Frontal cortex (tissue), 4 donors: ENCODE data around the gene FARP1. TPM values are rescaled to one million over a fixed set of nuclear protein-coding genes. Genes with fewer than 3 reads are reported as not detected.

Experiments used
- DNase-seq, 2 donors: peaks; one replicate each; pipeline ENCODE4 v3.0.0; 2012; ENCODE audit warnings: low spot score in 2 of 2
- FAIRE-seq: peaks from 2 replicates; lab custom pipeline; 2012; peaks lifted over from hg19 to GRCh38; lab: Jason Lieb, UNC
- total RNA-seq: library from RNA; depleted of rRNA; stranded (reverse); fragments of >200 nt; gene quantifications from one replicate; pipeline ENCODE4 v1.2.3, GENCODE V29; 2014
- donor health status: control.
- donor health status: control.
- donor health status: control.

The FARP1 gene, protein sequence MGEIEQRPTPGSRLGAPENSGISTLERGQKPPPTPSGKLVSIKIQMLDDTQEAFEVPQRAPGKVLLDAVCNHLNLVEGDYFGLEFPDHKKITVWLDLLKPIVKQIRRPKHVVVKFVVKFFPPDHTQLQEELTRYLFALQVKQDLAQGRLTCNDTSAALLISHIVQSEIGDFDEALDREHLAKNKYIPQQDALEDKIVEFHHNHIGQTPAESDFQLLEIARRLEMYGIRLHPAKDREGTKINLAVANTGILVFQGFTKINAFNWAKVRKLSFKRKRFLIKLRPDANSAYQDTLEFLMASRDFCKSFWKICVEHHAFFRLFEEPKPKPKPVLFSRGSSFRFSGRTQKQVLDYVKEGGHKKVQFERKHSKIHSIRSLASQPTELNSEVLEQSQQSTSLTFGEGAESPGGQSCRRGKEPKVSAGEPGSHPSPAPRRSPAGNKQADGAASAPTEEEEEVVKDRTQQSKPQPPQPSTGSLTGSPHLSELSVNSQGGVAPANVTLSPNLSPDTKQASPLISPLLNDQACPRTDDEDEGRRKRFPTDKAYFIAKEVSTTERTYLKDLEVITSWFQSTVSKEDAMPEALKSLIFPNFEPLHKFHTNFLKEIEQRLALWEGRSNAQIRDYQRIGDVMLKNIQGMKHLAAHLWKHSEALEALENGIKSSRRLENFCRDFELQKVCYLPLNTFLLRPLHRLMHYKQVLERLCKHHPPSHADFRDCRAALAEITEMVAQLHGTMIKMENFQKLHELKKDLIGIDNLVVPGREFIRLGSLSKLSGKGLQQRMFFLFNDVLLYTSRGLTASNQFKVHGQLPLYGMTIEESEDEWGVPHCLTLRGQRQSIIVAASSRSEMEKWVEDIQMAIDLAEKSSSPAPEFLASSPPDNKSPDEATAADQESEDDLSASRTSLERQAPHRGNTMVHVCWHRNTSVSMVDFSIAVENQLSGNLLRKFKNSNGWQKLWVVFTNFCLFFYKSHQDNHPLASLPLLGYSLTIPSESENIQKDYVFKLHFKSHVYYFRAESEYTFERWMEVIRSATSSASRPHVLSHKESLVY
- 92.5 TPM for total RNA-seq

DNA sequence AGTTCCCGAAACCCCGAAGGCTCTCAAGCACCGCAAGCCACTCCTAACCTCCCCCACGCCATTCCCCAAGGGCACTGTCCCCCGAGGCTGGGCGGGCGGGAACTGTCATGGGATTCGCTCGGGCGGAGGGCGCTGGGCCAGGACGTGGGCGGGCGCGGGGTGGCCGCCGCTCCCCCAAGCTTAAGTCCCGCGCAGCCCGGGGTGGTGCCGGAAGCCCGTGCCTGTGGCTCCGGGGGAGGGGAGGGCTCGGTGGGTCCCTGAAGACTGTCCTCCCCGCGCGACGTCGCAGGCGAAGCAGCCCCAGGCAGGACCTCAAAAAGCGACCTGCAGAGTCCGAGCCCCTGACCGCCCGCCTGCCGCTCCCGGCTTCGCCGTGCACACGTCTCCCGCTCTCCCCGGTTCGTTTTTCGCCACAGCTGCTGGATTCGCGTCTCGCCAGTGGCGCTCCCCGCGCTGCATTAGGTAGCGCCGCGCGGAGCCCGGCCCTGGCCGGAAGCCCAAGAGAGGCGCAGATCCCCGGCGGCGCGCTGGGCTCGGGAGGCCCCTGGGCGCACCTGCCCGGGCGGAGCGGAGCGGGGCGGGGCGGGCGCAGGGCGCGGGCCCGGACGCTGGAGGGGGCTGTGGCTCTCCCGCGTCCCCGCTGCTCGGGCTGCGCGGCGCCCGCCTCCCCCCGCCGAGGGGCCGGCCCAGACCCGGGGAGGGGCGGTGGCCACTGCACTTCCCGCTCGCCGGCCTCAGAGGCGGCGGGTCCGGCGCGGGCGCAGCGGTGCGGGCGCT is at the start of gene FARP1:
Gene FARP1 (plus strand): TSS at position 715 of the 777 bp plus-strand sequence. CDS start 70,149 bp downstream, outside the sequence.
- no peak for FAIRE-seq
- peak; percentile 80 to 82 for DNase-seq

DNA sequence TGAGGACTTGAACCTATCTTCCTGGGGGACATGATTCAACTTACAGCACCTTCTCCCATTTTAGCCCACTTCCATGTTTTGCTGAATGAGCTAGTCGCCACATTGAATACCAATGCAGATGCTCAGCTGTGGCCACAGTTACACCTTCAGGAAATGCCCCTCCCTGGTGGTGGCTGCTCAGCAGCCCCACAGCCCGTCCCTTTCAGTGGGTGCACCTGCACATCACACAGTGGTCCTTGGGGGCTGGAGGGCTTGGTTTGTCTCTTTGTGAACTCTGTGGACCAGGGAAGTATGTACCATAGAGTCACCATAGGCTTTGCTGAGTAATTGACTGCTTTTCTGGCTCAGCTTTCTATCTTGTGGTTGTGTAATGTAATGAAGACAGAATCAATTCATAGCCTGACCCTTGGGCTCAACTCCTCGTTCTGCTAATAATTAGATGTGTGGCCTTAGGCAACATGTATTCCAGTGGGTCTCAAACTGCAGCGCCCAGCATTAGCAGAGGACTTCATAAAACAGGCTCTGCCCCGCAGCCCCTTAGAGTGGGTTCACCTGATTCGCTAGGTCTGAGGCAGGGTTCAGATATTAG is 48.1 kb upstream of the FARP1 start:
- no peak for FAIRE-seq

DNA sequence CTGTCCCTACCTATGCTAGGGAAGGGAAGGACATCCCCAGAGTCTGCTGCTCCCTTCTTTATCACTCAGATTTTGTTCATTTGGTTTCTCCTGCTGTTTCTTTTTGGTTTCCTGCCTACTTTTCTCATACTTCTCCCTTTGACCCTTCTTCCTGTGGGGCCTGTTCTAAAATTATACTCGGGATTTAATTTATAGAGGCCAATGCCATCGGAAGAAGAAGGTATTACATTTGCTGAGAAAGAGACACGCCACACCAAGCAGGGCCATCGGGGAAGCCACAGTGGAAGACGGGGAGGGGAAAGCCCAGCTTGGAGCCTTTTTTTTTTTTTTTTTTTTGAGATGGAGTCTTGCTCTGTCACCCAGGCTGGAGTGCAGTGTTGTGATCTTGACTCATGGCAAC is 46.8 kb upstream of the FARP1 start:
- FAIRE-seq (no peak), DNase-seq (no peak)

More for the DNA sequence above, 48.1 kb upstream of the FARP1 start:
- DNase-seq = no peak

DNA sequence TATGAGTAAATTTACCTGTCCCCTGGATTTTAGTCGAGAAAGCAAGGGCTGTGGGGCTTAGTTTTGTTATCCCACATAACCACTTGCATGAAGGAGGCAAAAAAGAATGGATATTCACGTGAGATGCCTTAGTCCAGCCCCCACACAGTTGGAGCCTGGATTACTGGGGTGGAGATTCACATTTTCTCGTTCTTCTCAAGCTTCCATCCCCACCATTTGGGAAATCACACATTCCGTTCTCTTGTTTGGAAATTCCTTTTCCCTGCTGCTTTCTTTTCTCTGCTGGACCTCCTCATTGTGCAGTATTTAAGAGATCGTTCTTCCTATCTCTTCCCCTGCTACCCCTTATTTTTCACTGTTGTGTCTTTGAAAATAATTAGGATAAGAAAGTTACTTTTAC is 45.1 kb upstream of the FARP1 start:
- no peak for FAIRE-seq

DNA sequence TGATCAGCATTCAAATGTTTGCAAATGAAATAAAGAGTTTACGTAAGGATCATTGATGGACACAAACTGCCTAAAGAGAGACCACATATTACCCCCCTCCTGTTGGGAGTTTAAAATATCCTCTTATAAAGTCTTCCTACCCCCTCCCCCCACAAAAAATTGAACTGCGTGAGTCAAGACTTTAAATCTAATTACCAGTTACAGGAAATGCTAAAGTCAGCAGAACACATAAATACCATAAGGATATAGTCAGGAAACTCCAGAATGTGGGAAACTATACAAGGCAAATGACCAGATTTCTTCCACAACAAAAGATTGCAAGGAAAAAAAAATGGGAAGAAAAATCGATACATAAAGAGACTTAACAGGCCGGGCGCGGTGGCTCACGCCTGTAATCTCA is 44.4 kb upstream of the FARP1 start:
- FAIRE-seq (no peak), DNase-seq (no peak)

More for the DNA sequence above, 45.1 kb upstream of the FARP1 start:
- no peak for DNase-seq

DNA sequence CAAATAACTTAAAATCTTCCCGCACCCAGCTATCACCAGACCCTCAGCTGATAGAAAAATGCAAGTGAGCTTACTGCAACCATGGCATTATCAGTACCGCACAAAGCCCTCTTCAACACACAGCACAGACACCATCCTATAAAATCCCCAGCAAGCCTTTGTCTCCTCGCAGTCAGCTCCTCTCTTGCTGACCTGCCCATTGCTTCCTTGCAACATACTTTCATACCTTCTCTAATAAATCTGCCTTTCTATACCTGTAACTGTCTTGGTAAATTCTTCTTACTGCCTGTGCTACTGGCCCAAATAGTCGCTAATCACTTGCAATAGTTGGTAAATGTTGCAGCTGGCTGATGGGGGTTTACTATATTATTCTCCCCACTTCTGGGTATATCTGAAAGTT is 43.3 kb upstream of the FARP1 start:
- FAIRE-seq (no peak), DNase-seq (no peak)

DNA sequence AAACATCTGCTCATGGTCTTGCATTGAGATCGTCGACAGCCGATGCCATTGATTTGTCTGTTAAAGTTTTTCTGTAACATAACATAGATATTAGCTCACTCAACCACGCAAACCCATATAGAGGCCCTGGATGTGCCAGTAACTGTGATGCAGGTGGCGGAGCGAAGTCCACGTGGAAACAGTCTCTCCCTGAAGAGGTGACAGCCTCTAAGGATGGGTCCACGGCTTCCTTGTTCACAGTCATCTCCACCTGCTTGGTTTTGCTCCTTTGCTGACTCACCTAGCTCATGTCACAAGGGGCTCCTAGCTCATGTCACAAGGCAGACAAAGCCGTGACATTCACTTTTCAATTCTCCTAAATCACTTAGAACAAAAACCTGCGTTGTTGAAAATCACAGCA is 42.4 kb upstream of the FARP1 start:
- no peak for FAIRE-seq
- no peak for DNase-seq

DNA sequence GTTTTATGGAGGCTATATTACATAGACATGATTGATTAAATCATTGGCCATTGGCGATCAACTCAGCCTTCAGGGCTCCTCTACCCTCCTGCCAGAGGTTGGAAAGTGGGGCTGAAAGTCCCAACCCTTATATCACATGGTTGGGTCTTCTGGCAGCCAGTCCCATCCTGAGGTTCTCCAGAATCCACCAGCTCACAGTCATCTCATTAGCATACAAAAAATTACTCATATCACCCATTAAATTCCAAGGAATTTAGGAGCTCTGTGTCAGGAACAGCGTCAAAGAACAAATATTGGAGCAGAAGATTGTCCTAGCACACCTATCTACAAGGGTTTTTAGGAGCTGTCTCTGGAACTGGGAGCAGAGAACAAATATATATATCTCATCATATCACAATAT is 39.4 kb upstream of the FARP1 start:
- FAIRE-seq (no peak), DNase-seq (no peak)

DNA sequence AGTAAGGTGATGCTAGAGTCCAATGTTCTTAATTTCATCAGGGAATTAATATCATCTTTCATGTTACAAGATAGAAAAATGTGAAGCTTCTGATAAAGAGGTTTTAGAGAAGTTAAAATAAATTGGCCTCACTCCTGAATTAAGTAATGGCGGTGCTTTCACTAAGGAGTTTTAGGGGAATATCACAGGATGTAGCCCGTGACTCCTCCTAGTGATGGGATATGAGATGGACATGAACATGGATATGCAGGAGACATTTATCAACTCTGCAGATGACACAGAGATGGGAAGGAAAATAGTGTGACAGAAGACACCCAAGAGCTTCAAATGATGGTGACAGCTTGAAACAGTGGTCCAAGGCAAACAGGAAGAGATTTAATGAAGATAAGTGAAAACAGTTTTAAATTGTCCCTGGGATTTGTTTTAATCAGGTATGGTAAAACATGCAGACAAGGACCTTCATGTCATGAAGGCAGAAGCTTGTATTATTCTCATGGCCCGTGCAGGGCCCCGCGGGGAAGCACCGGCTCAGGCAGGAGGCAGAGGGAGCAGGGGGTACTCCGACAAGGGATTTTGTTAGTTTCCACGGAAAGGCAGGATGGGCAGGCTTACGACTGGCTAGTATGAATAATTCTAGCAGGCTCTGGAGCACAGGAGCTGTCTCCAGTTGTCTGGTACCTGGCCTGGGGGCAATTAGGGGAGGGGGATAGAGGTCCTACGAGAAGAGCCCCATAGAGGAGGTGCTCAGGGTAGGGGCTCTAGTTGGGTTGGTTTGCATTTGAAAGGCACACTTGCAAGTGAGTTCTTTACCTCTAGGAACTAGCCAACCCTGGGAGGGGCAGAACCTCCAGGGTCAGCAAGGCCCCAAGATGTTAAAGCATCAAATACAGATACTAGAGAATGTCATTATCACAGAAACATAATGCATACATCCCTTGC is 38.7 kb upstream of the FARP1 start:
- FAIRE-seq = no peak
- no peak for DNase-seq

DNA sequence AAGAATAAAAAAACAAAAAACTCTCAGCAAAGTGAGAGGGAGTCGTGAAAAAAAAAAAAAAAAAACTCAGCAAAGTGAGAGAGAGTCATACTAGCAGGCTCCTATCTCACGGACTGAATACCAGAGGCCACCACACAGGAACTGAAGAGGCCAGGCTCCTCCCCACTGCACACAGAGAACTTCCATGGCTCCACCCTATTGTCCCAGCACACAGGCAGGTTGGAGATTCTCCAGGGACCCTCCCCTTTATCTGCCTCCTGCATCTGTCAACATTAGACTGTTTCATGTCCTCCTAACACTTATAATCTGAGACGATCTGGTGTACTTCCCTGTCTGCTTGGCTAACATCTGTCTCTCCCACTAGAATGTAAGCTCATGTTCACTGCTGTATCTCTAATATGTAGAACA is 37.0 kb upstream of the FARP1 start:
- DNase-seq (no peak), FAIRE-seq (no peak)

DNA sequence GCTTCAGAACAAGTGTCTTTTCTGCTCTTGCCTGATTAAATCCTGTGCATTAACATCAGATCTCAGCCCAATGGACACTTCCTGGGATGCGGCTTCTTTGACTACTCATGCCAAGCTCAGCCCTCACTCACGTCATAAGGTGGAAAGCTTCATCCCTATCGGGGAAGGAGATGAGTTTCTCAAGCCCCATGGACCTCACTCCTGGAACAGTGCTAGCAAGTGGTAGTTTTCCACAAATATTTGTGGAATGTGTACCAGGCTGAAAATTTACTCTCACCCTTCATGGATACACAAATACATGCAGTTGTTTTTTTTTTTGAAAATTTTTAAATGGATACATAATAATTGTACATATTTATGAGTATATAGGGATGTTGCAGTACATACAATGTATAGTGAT is 34.6 kb upstream of the FARP1 start:
- FAIRE-seq = no peak

DNA sequence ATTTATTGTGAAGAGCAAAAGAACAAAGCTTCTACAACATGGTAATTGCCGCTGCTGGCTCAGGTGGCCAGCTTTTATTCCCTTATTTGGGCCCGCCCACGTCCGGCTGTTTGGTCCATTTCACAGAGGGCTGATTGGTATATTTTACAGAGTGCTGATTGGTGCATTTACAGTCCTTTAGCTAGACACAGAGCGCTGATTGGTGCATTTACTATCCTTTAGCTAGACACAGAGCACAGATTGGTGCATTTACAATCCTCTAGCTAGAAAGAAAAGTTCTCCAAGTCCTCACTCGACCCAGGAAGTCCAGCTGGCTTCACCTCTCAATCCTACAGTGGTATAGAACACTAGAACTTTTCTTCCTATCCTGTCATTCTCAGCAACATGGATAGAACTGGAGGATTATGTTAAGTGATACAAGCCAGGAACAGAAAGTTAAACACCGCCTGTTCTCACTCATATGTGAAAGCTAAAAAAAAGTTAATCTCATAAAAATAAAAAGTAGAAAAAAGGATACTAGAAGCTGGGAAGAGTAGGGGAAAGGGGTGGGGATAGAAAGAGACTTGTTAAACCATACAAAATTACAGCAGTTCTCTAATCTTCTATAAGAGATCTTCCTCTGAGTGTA is 33.6 kb upstream of the FARP1 start:
- FAIRE-seq = no peak
- DNase-seq = no peak

More for the DNA sequence above, 34.6 kb upstream of the FARP1 start:
- no peak for DNase-seq

DNA sequence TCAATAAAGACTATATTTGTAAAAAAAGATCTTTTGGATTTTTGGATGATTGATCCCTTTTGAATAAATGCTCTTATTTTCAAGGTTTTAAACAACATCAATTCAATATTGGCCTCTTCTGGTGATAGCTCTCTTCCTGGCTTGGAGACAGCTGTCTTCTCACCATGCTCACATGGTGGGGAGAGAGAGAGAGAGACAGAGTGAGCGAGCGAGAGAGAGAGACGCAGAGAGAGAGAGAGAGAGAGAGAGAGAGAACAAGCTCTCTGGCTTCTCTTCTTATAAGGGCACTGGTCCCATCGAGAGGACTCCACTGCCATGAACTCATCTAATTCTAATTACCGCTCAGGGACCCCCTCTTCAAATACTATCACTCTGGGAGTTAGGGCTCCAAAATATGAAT is 32.1 kb upstream of the FARP1 start:
- no peak for DNase-seq
- FAIRE-seq = no peak

DNA sequence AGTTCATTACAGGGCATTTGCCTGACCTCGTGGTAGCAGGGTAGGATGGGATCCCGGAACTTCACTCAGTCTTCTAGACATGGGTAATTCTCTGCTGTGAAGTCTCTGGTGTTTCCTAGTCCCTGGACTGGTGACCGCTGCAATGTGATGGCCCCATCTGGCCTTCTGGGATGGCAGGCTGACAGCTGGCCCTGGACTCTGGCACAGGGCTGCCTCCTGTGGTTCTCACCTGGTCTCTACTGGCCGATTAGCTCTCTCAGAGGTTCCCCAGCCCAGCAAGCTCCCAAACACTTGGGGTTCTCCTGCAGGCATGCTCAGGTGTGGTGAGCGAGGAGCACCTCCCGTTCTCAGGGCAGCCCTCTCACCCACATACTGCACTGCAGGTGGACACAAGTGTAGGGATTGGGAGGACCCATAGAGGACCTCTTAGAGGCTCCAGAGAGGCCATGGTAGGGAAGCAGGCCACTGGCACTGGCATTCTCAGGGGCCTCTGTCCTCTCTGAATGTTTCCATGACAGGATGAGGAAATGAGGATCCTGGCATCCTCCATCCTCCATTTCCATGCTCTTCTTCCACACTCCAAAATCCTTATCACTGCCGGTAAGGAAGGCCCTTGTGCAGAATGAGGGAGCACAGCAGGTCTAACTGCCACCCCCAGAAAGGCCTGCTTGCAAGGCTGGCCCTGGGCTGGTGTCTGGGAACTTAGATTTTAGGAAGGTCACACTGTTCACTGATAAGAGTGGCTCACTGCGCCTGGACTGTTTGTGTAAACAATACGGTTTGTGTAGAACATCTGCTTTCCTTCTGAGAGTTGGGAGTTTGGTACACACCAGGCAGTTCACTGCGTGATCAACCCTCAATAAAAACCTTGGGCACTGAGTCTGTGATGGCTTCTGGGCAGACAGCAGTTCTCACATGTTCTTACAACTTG is 31.5 kb upstream of the FARP1 start:
- no peak for FAIRE-seq

DNA sequence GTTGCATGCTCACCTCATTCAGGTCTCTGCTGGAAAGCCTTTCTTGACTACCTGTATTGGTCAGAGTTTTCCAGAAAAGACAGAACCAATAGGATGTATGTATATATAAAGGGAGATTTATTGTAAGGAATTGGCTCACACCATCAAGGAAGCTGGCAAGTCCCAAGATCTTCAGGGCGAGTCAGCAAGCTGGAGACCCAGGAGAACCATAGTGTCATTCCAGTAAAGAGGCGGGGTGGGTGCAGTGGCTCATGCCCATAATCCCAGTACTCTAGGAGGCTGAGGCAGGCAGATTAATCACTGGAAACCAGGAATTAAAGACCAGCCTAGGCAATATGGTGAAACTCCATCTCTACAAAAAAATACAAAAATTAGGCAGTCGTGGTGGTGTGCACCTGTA is 30.4 kb upstream of the FARP1 start:
- no peak for FAIRE-seq
- no peak for DNase-seq

More for the DNA sequence above, 31.5 kb upstream of the FARP1 start:
- DNase-seq = no peak

DNA sequence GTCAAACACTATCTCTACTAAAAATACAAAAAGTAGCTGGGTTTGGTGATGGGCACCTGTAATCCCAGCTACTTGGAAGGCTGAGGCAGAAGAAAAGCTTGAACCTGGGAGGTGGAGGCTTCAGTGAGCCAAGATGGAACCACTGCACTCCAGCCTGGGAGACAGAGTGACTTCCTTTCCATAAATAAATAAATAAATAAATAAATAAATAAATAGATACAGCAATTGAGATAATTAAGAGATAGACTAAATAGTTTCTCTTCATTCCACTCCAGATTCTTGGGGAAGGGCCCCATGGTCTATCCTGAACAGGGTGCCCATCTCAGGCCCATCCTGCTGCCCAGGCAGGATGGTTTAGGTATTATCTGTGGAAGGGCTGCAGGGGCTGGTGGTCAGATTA is 24.0 kb upstream of the FARP1 start:
- DNase-seq (no peak), FAIRE-seq (no peak)

DNA sequence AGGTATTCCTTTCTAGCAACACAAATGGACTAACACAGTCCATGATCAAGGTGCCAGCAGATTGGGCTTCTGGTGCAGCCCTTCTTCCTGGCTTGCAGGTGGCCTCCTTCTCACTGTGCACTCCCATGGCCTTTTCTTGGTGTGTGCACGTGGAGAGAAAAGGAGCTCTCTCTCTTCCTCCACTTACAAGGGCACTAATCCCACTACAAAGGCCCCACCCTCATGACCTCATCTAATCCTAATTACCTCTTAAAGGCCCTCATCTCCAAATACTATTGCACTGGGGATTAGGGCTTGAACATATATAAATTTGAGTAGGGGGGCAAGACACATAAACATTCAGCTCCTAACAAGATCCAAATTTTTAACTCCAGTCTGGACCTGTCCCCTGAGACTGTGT is 19.7 kb upstream of the FARP1 start:
- DNase-seq = no peak
- FAIRE-seq = no peak
